ENCODE measurements around the gene ANKRA2.

Gene ANKRA2

GRCh38 chr5:73592551-73592950, 27.1 kb upstream of the ANKRA2 start:
- Histone ChIP-seq H3K4me3 (ENCODE audit: low read depth, low read length) (no peak overlapping the region), H2AFZ (ENCODE audit: low read length, unreplicated experiment) (no peak overlapping the region), H3K27me3 (ENCODE audit: insufficient read depth, low read length) (no peaks in the 10 kb centered on the region), H3K36me3 (ENCODE audit: insufficient read depth, low read length) (no peaks in the 10 kb centered on the region), H3K27ac (ENCODE audit: low read depth, low read length) (peak overlapping the region; percentile 84), H3K4me1 (ENCODE audit: control insufficient read depth, insufficient read depth, low read length, unreplicated experiment) (peaks cover 25% of the 10 kb centered on the region), H3K79me2 (ENCODE audit: control insufficient read depth, insufficient read depth, low read length, unreplicated experiment) (no peaks in the 10 kb centered on the region)

GRCh38 chr5:73591698-73592501, 26.5 kb upstream of the ANKRA2 start:
- Histone ChIP-seq H3K79me2 (ENCODE audit: control insufficient read depth, insufficient read depth, low read length, unreplicated experiment) (no peaks in the 10 kb centered on the region), H3K27me3 (ENCODE audit: insufficient read depth, low read length) (no peaks in the 10 kb centered on the region), H2AFZ (ENCODE audit: low read length, unreplicated experiment) (no peak overlapping the region), H3K4me3 (ENCODE audit: low read depth, low read length) (peak overlapping the region; percentile 13; the same call in 1 of the 2 replicates), H3K4me1 (ENCODE audit: control insufficient read depth, insufficient read depth, low read length, unreplicated experiment) (peaks cover 25% of the 10 kb centered on the region), H3K36me3 (ENCODE audit: insufficient read depth, low read length) (no peaks in the 10 kb centered on the region), H3K27ac (ENCODE audit: low read depth, low read length) (peak overlapping the region; percentile 84)

- no peaks in the 10 kb centered on the region for H3K36me3 ChIP-seq (ENCODE audit: insufficient read depth, low read length)
- no peak overlapping the region for H2AFZ ChIP-seq (ENCODE audit: low read length, unreplicated experiment)
- peaks cover 25% of the 10 kb centered on the region for H3K4me1 ChIP-seq (ENCODE audit: control insufficient read depth, insufficient read depth, low read length, unreplicated experiment)
- no peaks in the 10 kb centered on the region for H3K27me3 ChIP-seq (ENCODE audit: insufficient read depth, low read length)
- H3K79me2 ChIP-seq (ENCODE audit: control insufficient read depth, insufficient read depth, low read length, unreplicated experiment): no peaks in the 10 kb centered on the region
- H3K4me3 ChIP-seq (ENCODE audit: low read depth, low read length): no peak overlapping the region
- H3K27ac ChIP-seq (ENCODE audit: low read depth, low read length): peak overlapping the region; percentile 84
Observed at GRCh38 chr5:73591102-73591695, 25.8 kb upstream of the ANKRA2 start.

GRCh38 chr5:73587923-73588322, 22.5 kb upstream of the ANKRA2 start:
- Histone ChIP-seq H3K36me3 (ENCODE audit: insufficient read depth, low read length) (no peaks in the 10 kb centered on the region), H3K4me3 (ENCODE audit: low read depth, low read length) (no peak overlapping the region), H3K79me2 (ENCODE audit: control insufficient read depth, insufficient read depth, low read length, unreplicated experiment) (no peaks in the 10 kb centered on the region), H3K27ac (ENCODE audit: low read depth, low read length) (no peak overlapping the region), H3K27me3 (ENCODE audit: insufficient read depth, low read length) (no peaks in the 10 kb centered on the region), H3K4me1 (ENCODE audit: control insufficient read depth, insufficient read depth, low read length, unreplicated experiment) (peaks cover 18% of the 10 kb centered on the region), H2AFZ (ENCODE audit: low read length, unreplicated experiment) (no peak overlapping the region)

- Histone ChIP-seq H3K27ac (ENCODE audit: low read depth, low read length) (no peak overlapping the region), H3K79me2 (ENCODE audit: control insufficient read depth, insufficient read depth, low read length, unreplicated experiment) (no peaks in the 10 kb centered on the region), H3K4me1 (ENCODE audit: control insufficient read depth, insufficient read depth, low read length, unreplicated experiment) (no peaks in the 10 kb centered on the region), H2AFZ (ENCODE audit: low read length, unreplicated experiment) (no peak overlapping the region), H3K36me3 (ENCODE audit: insufficient read depth, low read length) (peaks cover 24% of the 10 kb centered on the region), H3K4me3 (ENCODE audit: low read depth, low read length) (no peak overlapping the region), H3K27me3 (ENCODE audit: insufficient read depth, low read length) (no peaks in the 10 kb centered on the region)
Observed at GRCh38 chr5:73582285-73583145, 17.1 kb upstream of the ANKRA2 start.

GRCh38 chr5:73565969-73566547, 619 bp upstream of the ANKRA2 start:
- peaks cover 54% of the 10 kb centered on the region for H3K79me2 ChIP-seq (ENCODE audit: control insufficient read depth, insufficient read depth, low read length, unreplicated experiment)
- no peaks in the 10 kb centered on the region for H3K27me3 ChIP-seq (ENCODE audit: insufficient read depth, low read length)
- H3K27ac ChIP-seq (ENCODE audit: low read depth, low read length): peak overlapping the region; percentile 66
- H2AFZ ChIP-seq (ENCODE audit: low read length, unreplicated experiment): peak overlapping the region; percentile 74
- H3K4me3 ChIP-seq (ENCODE audit: low read depth, low read length): peak overlapping the region; percentile 99
- H3K4me1 ChIP-seq (ENCODE audit: control insufficient read depth, insufficient read depth, low read length, unreplicated experiment): peaks cover 22% of the 10 kb centered on the region
- H3K36me3 ChIP-seq (ENCODE audit: insufficient read depth, low read length): peaks cover 7% of the 10 kb centered on the region; the same call in 1 of the 2 replicates

- H3K27ac ChIP-seq (ENCODE audit: low read depth, low read length): peak overlapping the region; percentile 66; the same call in 1 of the 2 replicates
- no peaks in the 10 kb centered on the region for H3K27me3 ChIP-seq (ENCODE audit: insufficient read depth, low read length)
- H3K79me2 ChIP-seq (ENCODE audit: control insufficient read depth, insufficient read depth, low read length, unreplicated experiment): peaks cover 54% of the 10 kb centered on the region
- peak overlapping the region; percentile 99 for H3K4me3 ChIP-seq (ENCODE audit: low read depth, low read length)
- H3K4me1 ChIP-seq (ENCODE audit: control insufficient read depth, insufficient read depth, low read length, unreplicated experiment): peaks cover 22% of the 10 kb centered on the region
- H2AFZ ChIP-seq (ENCODE audit: low read length, unreplicated experiment): peak overlapping the region; percentile 85
- 0 out of 2 replicates have a peak, but pooled peaks cover 6% of the 10 kb centered on the region for H3K36me3 ChIP-seq (ENCODE audit: insufficient read depth, low read length)
Observed at GRCh38 chr5:73564675-73565074, 764 bp downstream of the ANKRA2 start.

- peaks cover 6% of the 10 kb centered on the region; the same call in 1 of the 2 replicates for H3K36me3 ChIP-seq (ENCODE audit: insufficient read depth, low read length)
- H3K4me3 ChIP-seq (ENCODE audit: low read depth, low read length): peak overlapping the region; percentile 99
- peak overlapping the region; percentile 85 for H2AFZ ChIP-seq (ENCODE audit: low read length, unreplicated experiment)
- peaks cover 22% of the 10 kb centered on the region for H3K4me1 ChIP-seq (ENCODE audit: control insufficient read depth, insufficient read depth, low read length, unreplicated experiment)
- no peak overlapping the region for H3K27ac ChIP-seq (ENCODE audit: low read depth, low read length)
- peaks cover 54% of the 10 kb centered on the region for H3K79me2 ChIP-seq (ENCODE audit: control insufficient read depth, insufficient read depth, low read length, unreplicated experiment)
- H3K27me3 ChIP-seq (ENCODE audit: insufficient read depth, low read length): no peaks in the 10 kb centered on the region
Observed at GRCh38 chr5:73564018-73564417, 1.4 kb downstream of the ANKRA2 start.

- Histone ChIP-seq H3K27me3 (ENCODE audit: insufficient read depth, low read length) (no peaks in the 10 kb centered on the region), H3K79me2 (ENCODE audit: control insufficient read depth, insufficient read depth, low read length, unreplicated experiment) (peaks cover 10% of the 10 kb centered on the region), H3K4me3 (ENCODE audit: low read depth, low read length) (no peak overlapping the region), H3K4me1 (ENCODE audit: control insufficient read depth, insufficient read depth, low read length, unreplicated experiment) (peaks cover 9% of the 10 kb centered on the region), H3K36me3 (ENCODE audit: insufficient read depth, low read length) (peaks cover 14% of the 10 kb centered on the region), H3K27ac (ENCODE audit: low read depth, low read length) (no peak overlapping the region), H2AFZ (ENCODE audit: low read length, unreplicated experiment) (no peak overlapping the region)
Observed at GRCh38 chr5:73558950-73559349, 6.5 kb downstream of the ANKRA2 start.

- H3K79me2 ChIP-seq (ENCODE audit: control insufficient read depth, insufficient read depth, low read length, unreplicated experiment): no peaks in the 10 kb centered on the region
- peaks cover 7% of the 10 kb centered on the region for H3K36me3 ChIP-seq (ENCODE audit: insufficient read depth, low read length)
- no peak overlapping the region for H3K27ac ChIP-seq (ENCODE audit: low read depth, low read length)
- no peak overlapping the region for H2AFZ ChIP-seq (ENCODE audit: low read length, unreplicated experiment)
- no peaks in the 10 kb centered on the region for H3K4me1 ChIP-seq (ENCODE audit: control insufficient read depth, insufficient read depth, low read length, unreplicated experiment)
- no peak overlapping the region for H3K4me3 ChIP-seq (ENCODE audit: low read depth, low read length)
- H3K27me3 ChIP-seq (ENCODE audit: insufficient read depth, low read length): no peaks in the 10 kb centered on the region
Observed at GRCh38 chr5:73552642-73553041, 12.8 kb downstream of the ANKRA2 start.

Measured in ACC112 (cell line).